Pons (tissue), 1 donor: ENCODE data around the gene SLC7A1.

ENCODE experiments used
- DNase-seq: peaks from one replicate; pipeline ENCODE4 v3.0.0-alpha.2; 2016; ENCODE audit warnings: low spot score

The SLC7A1 gene

DNA sequence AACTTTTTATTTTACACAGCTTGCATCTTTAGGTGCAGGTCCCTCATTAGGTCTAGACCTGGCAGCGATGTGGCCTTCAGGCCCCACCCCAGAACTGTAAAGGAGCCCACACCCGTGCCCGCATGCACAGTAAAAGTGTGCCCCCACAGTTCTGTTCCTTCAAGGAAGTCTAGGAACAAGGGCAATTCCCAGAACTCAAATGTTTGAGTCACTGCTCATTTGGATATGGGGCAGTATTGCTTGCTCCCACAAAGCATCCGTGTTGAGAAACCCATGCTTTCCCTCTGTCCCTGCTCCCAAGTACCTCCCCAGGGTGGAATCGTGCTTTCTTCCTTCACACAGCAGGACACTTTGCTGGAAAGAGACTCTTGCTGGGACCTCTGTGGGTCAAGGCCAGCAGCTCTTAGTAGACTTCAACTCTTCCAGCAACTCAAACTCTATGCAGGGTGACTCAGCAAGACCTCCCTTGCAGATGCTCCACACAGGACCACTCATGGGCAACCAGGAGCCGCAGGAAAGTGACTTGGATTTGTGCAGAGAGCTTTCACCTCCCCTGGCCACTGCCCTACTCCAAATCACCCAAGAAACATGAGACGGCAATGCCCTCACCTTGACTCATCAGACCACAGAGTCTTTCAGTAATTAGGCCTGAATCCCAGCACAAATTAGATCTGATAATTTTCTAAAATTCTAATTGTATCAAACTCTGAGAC is 12.3 kb downstream of the SLC7A1 start:
- DNase-seq = no peak

DNA sequence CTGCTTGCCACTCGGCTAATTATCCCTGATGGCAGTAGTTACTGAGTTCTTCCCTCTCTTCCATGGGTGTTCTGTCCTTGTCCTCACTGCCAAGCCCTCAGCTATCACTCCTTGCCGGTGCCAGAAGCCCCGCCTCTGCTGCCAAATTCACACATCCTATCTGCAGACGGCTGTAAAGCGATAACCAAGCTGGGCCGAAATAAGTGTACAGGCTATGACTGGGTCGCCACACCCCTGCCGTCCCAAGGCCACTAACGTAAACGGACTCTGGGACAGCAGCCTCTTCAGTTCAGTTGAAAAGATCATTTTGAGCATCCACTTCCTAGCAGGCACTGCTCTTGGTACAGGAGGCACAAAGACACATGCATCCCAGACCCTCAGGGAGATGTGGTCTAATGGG is 13.3 kb downstream of the SLC7A1 start:
- no peak for DNase-seq

DNA sequence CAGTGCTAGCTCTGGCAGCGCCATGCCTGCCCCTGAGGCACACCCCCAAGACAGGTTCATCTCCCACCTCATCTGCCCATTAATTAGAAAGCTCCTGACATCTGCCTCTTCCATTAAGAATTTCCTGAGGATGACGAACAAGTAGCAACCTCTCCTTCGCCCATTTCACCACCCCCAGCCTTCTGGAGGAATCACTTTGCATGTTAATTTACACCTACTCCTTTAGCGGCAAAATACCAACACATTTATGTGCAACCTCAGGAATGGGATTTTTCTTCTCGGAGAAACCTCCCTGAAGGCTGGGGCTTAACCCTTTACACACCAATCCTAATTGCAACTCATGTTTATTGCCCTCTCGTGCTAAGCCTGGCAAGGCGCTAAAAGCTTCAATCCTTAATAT is 13.8 kb downstream of the SLC7A1 start:
- no peak for DNase-seq

DNA sequence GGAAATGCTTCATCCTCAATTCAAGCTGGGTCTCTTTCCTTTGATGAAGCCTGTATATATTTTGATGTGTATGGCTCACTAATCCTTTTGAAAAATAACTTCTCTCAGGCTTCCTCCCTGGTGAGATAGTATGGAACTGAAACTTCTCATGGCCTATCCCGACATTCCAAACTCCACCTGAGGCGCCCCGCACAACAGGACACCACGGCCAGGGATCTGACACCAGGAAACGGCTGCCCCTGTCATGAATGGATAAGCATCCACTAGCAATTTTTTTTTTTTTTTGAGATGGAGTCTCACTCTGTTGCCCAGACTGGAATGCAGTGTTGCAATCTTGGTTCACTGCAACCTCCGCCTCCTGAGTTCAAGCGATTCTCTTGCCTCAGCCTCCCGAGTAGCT is 16.4 kb downstream of the SLC7A1 start:
- DNase-seq = no peak

DNA sequence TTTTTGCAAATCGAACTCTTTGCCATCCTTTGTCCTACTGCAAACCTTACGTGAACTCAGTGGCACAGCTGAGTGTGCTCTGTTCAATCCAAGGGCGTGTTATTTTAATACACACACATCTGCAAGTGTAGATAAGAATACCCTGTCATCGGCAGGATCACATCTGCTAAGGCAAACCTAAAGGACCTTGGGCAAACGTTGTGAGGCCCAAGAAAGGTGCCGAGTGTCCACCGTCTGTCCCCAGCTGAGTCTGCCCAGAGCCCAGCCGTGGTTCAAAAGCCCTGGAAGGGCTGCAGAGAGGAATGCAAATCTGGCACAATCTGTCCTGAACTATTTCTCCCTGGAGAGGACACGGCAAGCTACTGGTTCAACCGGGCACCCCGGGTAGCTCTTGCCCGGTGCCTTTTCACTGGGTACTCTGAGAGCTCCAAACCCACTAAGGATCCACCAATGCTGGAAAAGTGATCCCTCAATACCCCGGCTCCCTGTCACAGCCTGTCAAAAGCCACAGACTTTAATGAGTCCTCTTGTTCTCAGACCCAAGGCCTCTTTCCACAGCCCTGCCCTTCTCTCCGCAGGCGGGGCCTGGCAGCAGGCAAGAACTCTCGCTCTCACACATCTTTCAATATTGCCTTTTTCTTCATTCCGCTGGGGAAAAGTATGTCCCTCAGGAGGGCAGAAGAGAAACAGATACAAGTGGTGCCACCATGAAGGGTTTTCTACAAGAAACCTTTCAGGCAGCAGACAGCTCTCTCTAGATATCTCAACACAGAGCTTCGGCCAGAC is 17.0 kb downstream of the SLC7A1 start:
- no peak for DNase-seq

DNA sequence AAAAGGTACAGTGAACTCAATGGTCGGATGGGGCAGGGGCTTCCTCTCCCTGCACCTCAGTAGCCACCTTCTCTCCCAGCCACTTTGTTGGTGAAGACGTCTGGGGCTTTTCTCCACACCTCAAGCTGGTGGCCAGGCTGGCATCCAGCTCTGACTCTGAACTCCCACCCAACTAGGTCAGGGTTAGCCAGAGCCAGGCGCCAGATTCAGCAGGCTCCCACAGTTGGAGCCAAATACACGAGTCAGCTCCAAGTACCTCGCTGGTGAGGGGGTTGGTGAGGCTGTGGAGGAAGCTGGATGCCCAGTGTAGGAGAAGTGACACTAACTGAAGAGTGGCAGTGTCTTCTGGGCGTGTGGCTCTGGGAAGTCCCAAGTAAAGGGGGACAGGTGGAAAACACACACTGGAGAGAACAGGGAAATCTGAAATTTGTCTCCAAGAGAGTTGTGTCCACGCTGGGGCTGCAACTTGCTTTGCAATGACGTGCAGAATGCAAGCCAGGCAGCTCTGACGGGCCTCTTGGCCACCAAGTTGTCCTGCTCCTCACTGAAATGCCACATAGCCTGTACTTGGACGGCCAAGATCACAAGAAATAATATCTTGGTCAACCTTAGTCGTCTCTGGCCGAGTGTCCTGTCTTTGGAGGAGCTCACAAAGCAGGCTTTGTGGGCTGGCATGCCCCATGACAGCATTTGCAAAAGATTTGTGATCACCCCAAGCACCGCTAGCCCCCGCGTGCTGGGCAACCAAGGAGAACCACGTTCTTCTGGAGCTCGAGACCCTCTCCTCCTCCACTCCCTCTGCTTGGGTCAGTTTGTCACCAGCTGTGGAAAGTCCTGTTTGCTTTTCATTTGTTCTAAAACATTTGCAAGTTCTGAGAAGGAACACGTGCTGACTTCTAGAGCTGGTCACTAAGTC is 18.1 kb downstream of the SLC7A1 start:
- DNase-seq = no peak

DNA sequence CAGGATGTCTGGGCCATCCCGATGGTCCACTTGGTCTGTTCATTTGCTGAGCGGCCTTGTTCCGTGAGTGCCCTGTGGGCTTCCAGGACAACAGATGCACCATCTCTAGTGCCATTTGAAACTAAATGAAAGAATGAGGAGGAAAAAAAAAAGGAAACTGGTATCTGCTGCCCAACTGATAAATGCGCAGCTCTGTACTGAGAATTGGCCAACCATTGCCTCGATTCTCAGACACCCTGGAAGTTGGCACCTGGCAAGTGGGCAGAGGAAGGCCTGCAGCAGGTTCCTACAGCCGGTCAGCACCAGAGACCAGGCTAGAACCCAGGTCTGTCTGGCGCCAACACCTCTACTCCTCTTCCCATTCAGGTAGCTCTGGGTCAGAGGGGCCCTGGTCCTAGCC is 18.9 kb downstream of the SLC7A1 start:
- no peak for DNase-seq

DNA sequence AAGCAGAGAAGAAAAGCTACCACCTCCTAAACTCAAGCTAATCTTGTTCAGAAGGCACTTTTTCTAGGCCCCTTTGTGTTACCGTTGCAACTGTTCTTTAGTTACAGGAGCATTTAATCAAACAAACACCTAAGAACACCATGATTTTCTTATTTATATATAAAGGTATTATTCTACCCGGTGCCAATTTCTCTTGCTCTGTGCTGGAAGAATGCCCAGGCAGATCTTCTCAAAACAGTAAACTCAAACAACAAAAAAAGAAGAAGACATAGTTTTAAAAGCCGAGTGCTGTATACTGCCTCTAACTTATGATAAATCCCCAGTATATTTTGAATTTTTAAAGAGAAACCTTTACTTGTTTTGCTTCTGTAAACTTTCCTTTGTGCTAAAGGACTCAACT is 20.4 kb downstream of the SLC7A1 start:
- no peak for DNase-seq

DNA sequence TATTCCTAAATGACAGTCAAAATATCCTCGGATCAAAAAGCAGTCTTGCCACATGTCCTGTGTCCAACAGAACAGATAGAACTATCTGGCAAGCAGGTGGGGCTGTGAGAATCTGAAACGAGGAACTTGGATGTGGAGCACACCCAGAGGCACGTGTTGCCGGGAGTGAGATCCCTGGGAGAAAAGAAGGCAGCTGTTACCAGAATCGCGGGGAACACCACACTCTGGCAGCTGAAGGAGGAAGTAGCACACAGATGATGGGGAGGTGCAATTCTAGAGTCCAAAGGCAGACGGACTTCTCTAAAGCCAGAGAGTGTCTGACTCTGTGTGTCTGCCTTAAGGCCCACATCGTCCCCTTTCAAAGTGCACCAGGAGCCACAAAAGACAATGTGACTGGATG is 22.3 kb downstream of the SLC7A1 start:
- DNase-seq = peak; percentile 64

DNA sequence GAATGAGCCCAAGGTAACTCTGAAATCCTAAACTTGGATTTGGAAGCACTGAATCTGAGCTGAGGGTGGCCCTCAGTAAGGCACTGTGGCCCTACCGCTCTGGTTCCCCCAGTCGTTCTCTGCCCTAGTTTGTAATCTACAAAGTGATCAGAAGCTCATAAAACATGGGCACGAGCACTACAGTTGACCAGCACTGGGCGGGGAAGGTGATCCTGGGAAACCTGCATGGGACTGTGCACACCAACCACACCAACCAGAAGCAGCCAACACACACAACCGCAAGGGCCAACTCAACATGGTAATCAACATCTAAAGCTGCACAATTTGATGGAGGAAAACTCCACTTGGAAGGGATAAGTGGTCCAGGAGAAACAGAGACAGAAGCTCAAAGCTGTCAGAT is 22.9 kb downstream of the SLC7A1 start:
- no peak for DNase-seq

DNA sequence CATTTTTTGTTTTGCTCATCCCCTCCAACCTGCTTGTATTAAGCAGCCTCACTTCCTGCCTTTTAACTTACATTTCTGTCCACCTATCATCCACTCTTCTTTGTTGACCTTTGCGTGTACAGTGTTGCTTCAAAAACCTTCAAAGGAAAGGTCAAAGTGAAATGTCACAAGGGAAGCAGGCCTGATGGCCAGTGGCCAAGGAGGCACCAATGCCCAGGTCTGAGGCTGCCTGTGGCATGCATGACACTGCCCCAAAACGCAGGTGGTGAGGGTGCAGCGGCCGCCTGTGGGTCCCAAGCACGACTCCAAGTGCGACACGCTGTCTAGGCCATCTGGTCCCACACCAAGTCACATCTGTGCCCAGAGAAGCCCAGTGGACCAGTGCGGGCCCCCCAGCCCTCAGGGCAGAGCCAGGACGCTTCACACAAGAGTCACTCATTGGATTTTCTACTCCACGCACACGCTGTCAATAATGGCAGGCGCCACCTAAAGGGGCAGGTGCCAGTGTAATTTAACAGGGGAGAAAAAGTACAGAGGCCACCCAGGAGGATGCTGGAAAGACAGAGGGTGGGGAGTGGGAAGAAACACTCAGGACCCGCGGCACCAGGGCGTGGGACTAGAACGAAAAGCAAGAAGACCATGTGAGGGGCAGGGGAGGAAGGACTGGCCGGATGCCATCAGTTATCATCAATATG is 23.5 kb downstream of the SLC7A1 start:
- DNase-seq = no peak

DNA sequence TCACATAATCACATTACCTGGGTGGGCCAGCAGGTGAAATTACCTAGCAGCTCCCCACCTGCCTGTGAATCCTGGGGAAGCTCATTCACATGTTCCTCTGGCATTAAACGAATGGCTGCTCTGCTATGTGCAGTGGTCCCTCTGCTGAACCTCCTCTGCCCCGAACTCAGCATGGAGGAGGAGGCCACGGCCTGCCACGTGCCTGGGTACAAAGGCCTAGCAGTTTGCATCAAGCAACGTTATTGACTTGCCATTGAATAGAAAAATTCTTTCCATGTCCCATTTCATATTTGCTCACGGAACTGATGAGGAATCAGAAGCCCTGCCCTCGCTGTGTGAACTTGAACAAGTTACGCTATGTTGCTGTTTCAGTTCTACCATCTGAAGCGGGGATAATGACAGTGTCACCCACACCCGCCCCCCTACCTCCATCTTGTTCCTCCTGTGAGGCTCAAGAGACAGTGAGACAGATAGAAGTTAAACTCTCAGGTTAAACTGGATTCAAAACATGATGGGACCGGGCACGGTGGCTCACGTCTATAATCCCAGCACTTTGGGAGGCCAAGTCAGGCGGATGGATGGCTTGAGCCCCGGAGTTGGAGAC is 25.3 kb downstream of the SLC7A1 start:
- DNase-seq = no peak

DNA sequence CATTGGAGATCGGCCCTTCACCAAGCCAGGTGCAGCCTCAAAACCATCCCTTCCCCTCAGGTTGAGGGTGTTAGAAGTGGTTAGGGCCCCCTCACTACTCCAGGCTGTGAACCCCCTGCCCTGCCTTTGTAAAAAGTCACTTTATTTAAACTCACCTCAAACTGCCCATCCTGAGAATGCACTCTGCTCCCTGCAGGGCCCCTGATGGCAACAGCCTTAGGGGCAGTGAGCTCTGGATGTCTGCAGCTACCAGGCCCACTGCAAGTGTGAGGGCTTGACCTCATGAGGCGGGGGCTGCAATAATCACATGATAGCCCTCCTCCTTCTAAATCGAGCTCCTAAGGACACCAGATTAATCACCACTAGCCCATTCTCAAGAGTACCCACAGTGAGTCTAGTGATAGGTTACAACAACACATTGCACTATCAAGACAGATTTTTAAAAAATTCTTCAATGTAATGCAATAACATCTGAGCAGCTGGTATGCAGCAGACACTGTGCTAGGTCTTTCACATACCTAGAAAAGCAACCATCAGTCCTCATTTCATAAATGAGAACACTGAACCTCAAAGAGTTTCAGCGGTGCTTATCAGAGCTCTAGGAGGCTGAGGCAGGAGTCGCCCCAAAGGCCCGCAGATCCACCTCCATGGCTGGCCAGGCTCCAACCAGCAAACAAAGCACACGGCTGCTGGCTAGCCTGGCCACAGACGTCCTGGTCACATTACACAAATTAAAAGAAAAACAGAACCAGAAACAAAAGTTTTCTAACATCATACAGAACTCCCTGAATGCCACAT is 26.0 kb downstream of the SLC7A1 start:
- no peak for DNase-seq

DNA sequence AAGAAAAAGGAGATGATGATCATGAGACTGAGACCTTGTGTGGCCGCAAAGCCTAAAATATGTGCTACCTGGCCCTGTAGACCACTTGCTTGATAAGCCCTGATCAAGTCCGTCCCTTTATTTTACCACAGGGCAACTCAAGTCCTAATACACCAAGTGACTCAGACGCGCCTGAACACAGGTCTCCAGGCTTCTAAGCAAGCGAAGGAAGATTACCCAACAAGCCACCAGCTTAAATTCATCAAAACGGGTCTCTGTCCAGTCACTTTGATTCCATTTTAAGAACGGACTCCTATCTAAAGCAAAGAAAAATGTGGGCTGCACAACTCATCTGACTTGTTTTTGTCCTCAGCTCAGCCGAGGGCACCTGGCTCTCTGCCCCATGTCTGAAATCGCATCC is 26.8 kb downstream of the SLC7A1 start:
- no peak for DNase-seq

DNA sequence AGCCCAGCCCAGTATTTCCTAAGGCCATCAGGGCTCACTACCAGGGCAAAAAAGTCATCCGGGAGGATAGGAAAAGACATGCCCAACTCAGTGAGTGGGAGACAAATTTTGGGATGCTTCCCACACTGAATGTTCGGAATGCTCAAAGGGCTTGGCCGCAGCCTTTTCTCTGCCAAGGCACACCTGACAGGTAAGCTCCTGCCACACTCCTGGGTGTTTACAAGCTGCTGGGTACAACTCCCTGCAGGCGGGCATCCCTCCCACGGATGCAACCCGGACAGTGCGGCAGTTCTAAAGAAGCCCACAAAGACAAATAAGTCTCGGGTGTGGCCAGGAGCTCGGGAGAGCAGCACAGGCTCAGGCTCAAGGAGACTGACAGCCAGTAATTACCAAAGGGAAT is 28.1 kb downstream of the SLC7A1 start:
- no peak for DNase-seq

DNA sequence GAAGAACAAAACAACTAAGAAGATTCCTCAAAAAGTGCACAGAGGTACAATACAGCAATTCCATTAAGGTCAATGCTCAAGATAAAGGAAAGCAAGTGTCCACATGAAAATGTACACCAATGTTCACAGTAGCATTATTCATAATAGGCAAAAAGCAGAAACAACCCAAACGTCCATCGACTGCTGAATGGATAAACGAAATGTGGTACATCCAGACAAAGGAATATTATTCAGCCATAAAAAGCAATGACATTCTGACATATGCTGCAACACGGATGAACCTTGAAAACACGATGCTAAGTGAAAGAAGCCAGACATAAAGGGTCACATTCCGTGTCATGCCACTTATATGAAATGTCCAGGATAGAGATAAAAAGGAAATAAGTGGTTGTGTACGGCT is 29.3 kb downstream of the SLC7A1 start:
- no peak for DNase-seq

DNA sequence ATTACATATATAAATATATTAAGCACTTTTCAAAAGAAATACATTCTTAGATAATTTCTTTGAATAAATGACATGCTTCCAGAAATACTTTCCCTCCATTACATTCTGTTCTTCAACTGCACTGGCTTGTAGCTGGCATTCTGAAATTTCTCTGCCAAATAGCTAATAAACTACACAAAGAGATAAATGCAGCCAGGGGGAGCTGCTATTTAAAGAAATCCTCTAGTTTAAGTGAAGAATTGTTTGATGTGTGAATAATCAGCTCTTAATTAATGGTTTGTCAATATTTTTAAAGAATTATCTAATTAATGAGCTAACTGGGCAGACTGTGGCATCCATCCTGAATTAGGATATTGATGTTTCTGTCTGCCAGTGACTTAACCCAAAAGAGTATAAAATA is 30.7 kb downstream of the SLC7A1 start:
- DNase-seq = no peak

DNA sequence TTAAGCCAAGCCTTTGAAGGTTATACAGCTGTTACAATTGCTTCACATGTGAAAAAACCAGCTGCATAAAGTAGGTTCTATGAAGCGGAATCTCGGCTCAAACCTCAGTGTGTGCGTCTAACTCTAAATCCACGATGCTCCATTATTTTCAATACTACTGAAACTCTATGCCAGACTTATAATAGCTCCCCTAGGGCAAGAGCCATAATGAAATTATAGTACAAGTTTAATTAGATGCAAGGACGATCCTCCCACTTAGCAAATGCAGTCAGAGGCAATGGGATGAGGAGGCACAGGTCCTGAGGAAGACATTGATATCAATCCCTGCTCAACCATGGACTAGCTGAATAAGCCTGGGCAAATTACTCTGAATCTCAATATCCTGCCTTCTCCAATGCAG is 31.1 kb downstream of the SLC7A1 start:
- DNase-seq = no peak

DNA sequence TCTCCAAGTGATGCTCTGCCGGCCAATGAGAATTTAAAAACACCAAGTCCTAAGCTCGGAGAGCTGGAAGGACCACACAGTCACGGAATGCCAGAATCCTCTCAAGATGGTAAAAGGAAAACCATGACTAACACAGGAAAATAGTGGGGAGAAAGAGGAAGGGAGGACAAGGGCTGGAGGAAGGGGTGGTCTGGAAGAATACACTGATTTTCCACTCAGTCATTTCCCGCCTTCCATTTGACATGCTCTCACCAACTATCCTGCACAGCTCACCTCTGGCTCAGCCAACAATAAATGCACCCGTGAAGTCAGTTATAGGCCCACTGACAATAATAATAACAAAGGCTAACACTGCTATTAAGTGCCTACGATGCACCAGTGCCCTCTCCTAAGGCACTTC is 31.5 kb downstream of the SLC7A1 start:
- no peak for DNase-seq

DNA sequence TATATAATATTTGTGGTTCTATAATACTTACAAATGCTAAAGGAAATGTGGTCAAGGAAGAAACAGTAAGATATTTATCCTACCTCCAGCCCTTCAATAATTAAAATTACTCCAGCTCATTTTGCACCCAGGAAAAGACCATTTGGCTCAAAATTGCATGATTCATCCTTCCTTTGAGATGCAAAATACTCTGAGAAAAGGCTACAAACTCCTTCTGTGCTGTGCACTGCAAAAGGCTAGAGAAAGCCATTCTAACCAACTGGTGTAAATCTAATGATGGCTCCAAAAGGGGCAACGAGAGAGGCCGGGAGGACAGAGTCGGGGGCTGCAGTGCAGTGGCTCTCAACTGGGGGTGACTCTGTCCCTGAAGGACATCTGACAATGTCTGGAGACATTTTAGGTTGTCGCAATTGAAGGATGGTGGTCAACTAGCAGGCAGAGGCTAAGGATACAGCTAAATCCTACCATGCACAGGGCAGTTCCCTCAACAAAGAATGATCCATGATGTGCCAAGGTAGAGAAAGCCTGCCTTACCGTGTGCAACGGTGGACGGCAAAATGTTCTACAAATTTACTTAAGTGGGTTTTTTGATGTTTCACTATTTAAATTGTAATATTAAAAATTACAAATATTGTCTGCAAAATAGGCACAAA is 32.6 kb downstream of the SLC7A1 start:
- no peak for DNase-seq
